OCI-LY3 (cell line): ENCODE data around the gene TMEM245.

Source experiments
- H2AFZ ChIP-seq: fragments of 200-600, 300-600 bp; shearing (Covaris generic); 2 replicates; pipeline ENCODE4 v1.6.0; 2014; ENCODE audit warnings: antibody characterized with exemption, low read depth, low read length
- H3K27ac ChIP-seq: fragments of 200-600, 300-600 bp; sonication (generic); 2 replicates; pipeline ENCODE4 v1.5.1; 2014; ENCODE audit warnings: mild to moderate bottlenecking, low read length, moderate library complexity, mixed read lengths
- H3K27me3 ChIP-seq: fragments of 200-600, 300-600 bp; sonication (generic); 2 replicates; pipeline ENCODE4 v1.6.1; 2014; ENCODE audit warnings: low read depth, low read length, mixed read lengths
- H3K36me3 ChIP-seq: fragments of 200-600, 300-600 bp; sonication (generic); replicated peaks from 2 replicates; pipeline ENCODE3; 2014; ENCODE audit warnings: low read depth, low read length, mixed read lengths
- H3K4me1 ChIP-seq: fragments of 300-600, 200-600 bp; sonication (generic); 2 replicates; pipeline ENCODE4 v1.6.1; 2014; ENCODE audit warnings: low read length, mixed read lengths
- H3K4me2 ChIP-seq: fragments of 200-600, 300-600 bp; sonication (generic); 2 replicates; pipeline ENCODE4 v1.6.1; 2014; ENCODE audit warnings: low read length, mixed read lengths
- H3K4me3 ChIP-seq: fragments of 300-600, 200-600 bp; sonication (generic); 2 replicates; pipeline ENCODE4 v1.5.1; 2014; ENCODE audit warnings: antibody characterized with exemption, mild to moderate bottlenecking, low read length, moderate library complexity
- H3K79me2 ChIP-seq: fragments of 300-600, 200-600 bp; shearing (Covaris generic); 2 replicates; pipeline ENCODE4 v1.6.1; 2014; ENCODE audit warnings: mild to moderate bottlenecking, low read length, mixed read lengths
- H3K9ac ChIP-seq: fragments of 300-600, 200-600 bp; shearing (Covaris generic); 2 replicates; pipeline ENCODE4 v1.6.0; 2014; ENCODE audit warnings: mild to moderate bottlenecking, low read length, moderate library complexity
- H3K9me3 ChIP-seq: fragments of 200-600, 300-600 bp; shearing (Covaris generic); 2 replicates; pipeline ENCODE4 v1.6.1; 2014; ENCODE audit warnings: low read length, mixed read lengths; ENCODE audit not compliant: insufficient read depth
- H4K20me1 ChIP-seq: fragments of 200-600, 300-600 bp; sonication (generic); 2 replicates; pipeline ENCODE4 v1.6.1; 2016; ENCODE audit warnings: low read length, mixed read lengths; ENCODE audit not compliant: insufficient read depth
- CTCF ChIP-seq: fragments of 200-600, 300-600 bp; sonication (generic); IDR thresholded peaks from 2 replicates; pipeline ENCODE4 v1.5.1; 2014; ENCODE audit warnings: antibody characterized with exemption, low read length, low read depth
- EZH2phosphoT487 ChIP-seq: fragments of 200-600 bp; shearing (Covaris generic); IDR thresholded peaks from 2 replicates; pipeline ENCODE4 v1.6.1; 2018; ENCODE audit warnings: antibody characterized with exemption, mixed run types, low read depth

The TMEM245 gene

GRCh38 chr9:109118808-109119438 lies 824 bp downstream of the TMEM245 start:
- peaks cover 57% of the 10 kb centered on the region for H3K79me2 ChIP-seq
- no peak for TF ChIP-seq EZH2phosphoT487
- TF ChIP-seq CTCF: no peak
- peaks cover 13% of the 10 kb centered on the region for H3K36me3 ChIP-seq
- H3K27me3 ChIP-seq: no peaks in the 10 kb centered on the region
- H3K27ac ChIP-seq: no peak overlapping the region
- peak overlapping the region; percentile 93 for H3K4me3 ChIP-seq
- H3K9ac ChIP-seq: peak overlapping the region; percentile 74
- H2AFZ ChIP-seq: no peak overlapping the region
- peaks cover 32% of the 10 kb centered on the region for H3K4me1 ChIP-seq
- H3K9me3 ChIP-seq: no peaks in the 10 kb centered on the region
- H3K4me2 ChIP-seq: peak overlapping the region; percentile 89
- peaks cover 43% of the 10 kb centered on the region for H4K20me1 ChIP-seq

- no peak overlapping the region for H2AFZ ChIP-seq
- peaks cover 13% of the 10 kb centered on the region for H3K36me3 ChIP-seq
- no peaks in the 10 kb centered on the region for H3K27me3 ChIP-seq
- TF ChIP-seq EZH2phosphoT487 (no peak), CTCF (no peak)
- H3K4me1 ChIP-seq: peaks cover 25% of the 10 kb centered on the region
- H3K4me3 ChIP-seq: peak overlapping the region; percentile 93
- peak overlapping the region; percentile 74 for H3K9ac ChIP-seq
- H4K20me1 ChIP-seq: peaks cover 49% of the 10 kb centered on the region
- no peaks in the 10 kb centered on the region for H3K9me3 ChIP-seq
- H3K4me2 ChIP-seq: peak overlapping the region; percentile 89
- H3K79me2 ChIP-seq: peaks cover 65% of the 10 kb centered on the region
- H3K27ac ChIP-seq: no peak overlapping the region
These were observed 1.6 kb downstream of the TMEM245 start for GRCh38 chr9:109117856-109118807.

GRCh38 chr9:109115931-109116526 lies 3.7 kb downstream of the TMEM245 start:
- no peak overlapping the region for H3K27ac ChIP-seq

More at GRCh38 chr9:109115931-109116526, 3.7 kb downstream of the TMEM245 start:
- H3K9ac ChIP-seq: no peak overlapping the region
- H4K20me1 ChIP-seq: peaks cover 65% of the 10 kb centered on the region
- H3K79me2 ChIP-seq: peaks cover 86% of the 10 kb centered on the region
- peaks cover 13% of the 10 kb centered on the region for H3K36me3 ChIP-seq
- peaks cover 29% of the 10 kb centered on the region for H3K4me1 ChIP-seq
- no peaks in the 10 kb centered on the region for H3K27me3 ChIP-seq
- H2AFZ ChIP-seq: no peak overlapping the region
- no peak overlapping the region for H3K4me2 ChIP-seq
- H3K9me3 ChIP-seq: no peaks in the 10 kb centered on the region
- TF ChIP-seq CTCF: no peak
- no peak overlapping the region for H3K4me3 ChIP-seq
